ENCODE results near the gene PLA2G2F.

GRCh38 chr1:20179371-20180128 is 40.4 kb downstream of the PLA2G2F start:
- TF ChIP-seq CTCF (conservative IDR thresholded peaks at IDR 0.05; ENCODE audit: low read depth, low read length), result no peak
- TF ChIP-seq EZH2 (IDR thresholded peaks at IDR 0.05; ENCODE audit: borderline replicate concordance, low read depth, low read length, poor library complexity, severe bottlenecking), result no peak
